H1 (cell line): ENCODE data around the gene IL27RA. TPM values are rescaled to one million over a fixed set of nuclear protein-coding genes. Genes with fewer than 3 reads are reported as not detected.

ENCODE experiments used
- JUND ChIP-seq: IDR thresholded peaks from 2 replicates; pipeline ENCODE4 v1.6.1; 2011; ENCODE audit warnings: mild to moderate bottlenecking, improper control_type of control experiment, low read length
- KDM1A ChIP-seq: fragments of 200-600, 300-600 bp; sonication (generic); IDR thresholded peaks from 2 replicates; pipeline ENCODE4 v1.7.1; 2016; ENCODE audit warnings: mild to moderate bottlenecking, low read length, borderline replicate concordance
- MAFK ChIP-seq: IDR thresholded peaks from 2 replicates; pipeline ENCODE4 v1.6.1; 2012; ENCODE audit warnings: low read depth, mild to moderate bottlenecking, improper control_type of control experiment, low read length
- SP4 ChIP-seq: IDR thresholded peaks from 2 replicates; pipeline ENCODE4 v1.6.1; 2012; ENCODE audit warnings: low read length, inconsistent platforms
- SUZ12 ChIP-seq: fragments of 200-600 bp; sonication (generic); IDR thresholded peaks from 2 replicates; pipeline ENCODE4 v1.6.1; 2012; ENCODE audit warnings: mild to moderate bottlenecking, inconsistent platforms, low read length, moderate library complexity, mixed read lengths
- TBP ChIP-seq: IDR thresholded peaks from 2 replicates; pipeline ENCODE4 v1.6.1; 2011; ENCODE audit warnings: low read depth, low read length, improper control_type of control experiment
- polyA plus RNA-seq, 7 experiments: library from polyadenylated mRNA; depleted of rRNA in 3 of 7; stranded (reverse) in 5 of 7; unstranded in 2 of 7; fragments of >200 nt in 5 of 7; fragments of 200-250 nt in 2 of 7; gene quantifications; 1 replicate in 5 of 7; 2 replicates in 1 of 7; 4 replicates in 1 of 7; pipeline versions ENCODE4 v1.2.1 to v1.2.3, GENCODE V29; 2011 to 2013; ENCODE audit warnings: missing spikeins in 2 of 7, mixed read lengths in 2 of 7
- total RNA-seq: library from RNA; stranded (reverse); fragmentation: NEBNext Ultra II Directional; extraction: Animal tissue kit (Norgen Biotek cat#: 25700); gene quantifications from 2 replicates; pipeline ENCODE4 v1.2.1, GENCODE V29; 2021

The IL27RA gene
- total and polyA plus RNA-seq, 2 of the 8 experiments (the other 6 are each of a cell fraction or from before 2014, with no cell fraction given): 9.9 to 14.7 TPM

DNA sequence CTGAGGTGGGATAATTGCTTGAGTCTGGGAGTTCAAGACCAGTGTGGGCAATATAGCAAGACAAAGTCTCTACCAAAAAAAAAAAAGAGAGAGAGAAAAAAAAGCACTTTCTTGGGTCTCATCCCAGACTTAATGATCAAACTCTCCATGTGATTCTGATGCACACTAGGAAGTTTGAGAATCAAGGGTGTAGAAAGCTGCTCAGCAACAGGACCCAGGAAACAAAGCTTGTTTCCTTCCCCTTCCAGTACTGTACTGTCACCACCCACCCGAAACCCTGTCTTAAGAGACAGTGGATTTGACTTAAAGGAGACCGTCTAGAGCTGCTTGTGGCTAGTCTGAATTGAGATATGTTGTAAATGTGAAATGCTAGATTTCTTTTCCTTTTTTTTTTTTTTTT lies 46.8 kb downstream of the IL27RA start (continued):
- TF ChIP-seq MAFK: no peak
- TF ChIP-seq TBP: no peak
- no peak for TF ChIP-seq SUZ12
- no peak for TF ChIP-seq JUND
- no peak for TF ChIP-seq SP4
- no peak for TF ChIP-seq KDM1A
- TF ChIP-seq, all 59 proteins: peak for 0
